ENCODE results near the gene RBFOX2. TPM values are rescaled to one million over a fixed set of nuclear protein-coding genes. Genes with fewer than 3 reads are reported as not detected.

The RBFOX2 gene
- total RNA-seq, 1 donor = 187 TPM

GRCh38 chr22:35918456-35918855 lies 110.2 kb downstream of the RBFOX2 start:
- no peak for TF ChIP-seq CTCF (IDR thresholded peaks at IDR 0.05; ENCODE audit: insufficient read depth, low read length)
- peak; percentile 67 for DNase-seq (ENCODE audit: low read depth)
- H3K4me3 ChIP-seq (ENCODE audit: low read depth, low read length) = no peak overlapping the region

- no peak for TF ChIP-seq CTCF (IDR thresholded peaks at IDR 0.05; ENCODE audit: insufficient read depth, low read length)
- no peak overlapping the region for H3K4me3 ChIP-seq (ENCODE audit: low read depth, low read length)
- DNase-seq (ENCODE audit: low read depth) = no peak
Measured at GRCh38 chr22:35917651-35918050, 111.0 kb downstream of the RBFOX2 start.

- DNase-seq (ENCODE audit: low read depth) = peak; percentile 43
- no peak for TF ChIP-seq CTCF (IDR thresholded peaks at IDR 0.05; ENCODE audit: insufficient read depth, low read length)
- H3K4me3 ChIP-seq (ENCODE audit: low read depth, low read length) = peak overlapping the region; percentile 67
Measured at GRCh38 chr22:35915477-35916013, 113.1 kb downstream of the RBFOX2 start.

- H3K4me3 ChIP-seq (ENCODE audit: low read depth, low read length) = peak overlapping the region; percentile 67
- no peak for TF ChIP-seq CTCF (IDR thresholded peaks at IDR 0.05; ENCODE audit: insufficient read depth, low read length)
- DNase-seq (ENCODE audit: low read depth) = peak; percentile 92
Measured at GRCh38 chr22:35914665-35915476, 113.8 kb downstream of the RBFOX2 start.

- H3K4me3 ChIP-seq (ENCODE audit: low read depth, low read length) = peak overlapping the region; percentile 38
- no peak for TF ChIP-seq CTCF (IDR thresholded peaks at IDR 0.05; ENCODE audit: insufficient read depth, low read length)
- DNase-seq (ENCODE audit: low read depth) = no peak
Measured at GRCh38 chr22:35914357-35914664, 114.3 kb downstream of the RBFOX2 start.

GRCh38 chr22:35913925-35914324 lies 114.7 kb downstream of the RBFOX2 start:
- peak overlapping the region; percentile 38 for H3K4me3 ChIP-seq (ENCODE audit: low read depth, low read length)
- no peak for DNase-seq (ENCODE audit: low read depth)
- TF ChIP-seq CTCF (IDR thresholded peaks at IDR 0.05; ENCODE audit: insufficient read depth, low read length) = no peak
